Endothelial cell of umbilical vein (primary cell): Measurements from ENCODE around the gene CAPRIN2.
A peak's percentile ranks its signal among the peaks of the same experiment; 100 is the strongest.

Source experiments
- EZH2 ChIP-seq: IDR thresholded peaks from 2 replicates; pipeline ENCODE4 v1.6.1; 2012; ENCODE audit warnings: borderline replicate concordance, low read depth, mild to moderate bottlenecking, moderate library complexity, low read length, inconsistent platforms; ENCODE audit not compliant: severe bottlenecking
- POLR2AphosphoS5 ChIP-seq: IDR thresholded peaks from 2 replicates; pipeline ENCODE4 v1.6.1; 2012; ENCODE audit warnings: low read depth, mild to moderate bottlenecking, control low read depth, low read length, moderate library complexity; ENCODE audit not compliant: insufficient read depth
- TF ChIP-seq, protein P1 (sequence below), 2 donors: IDR thresholded peaks; 1 replicate in 1 of 2; 2 replicates in 1 of 2; pipeline ENCODE4 v1.5.1; 2011; ENCODE audit warnings: low read length in 2 of 2, mild to moderate bottlenecking in 2 of 2, moderate library complexity in 2 of 2, control low read depth in 1 of 2, inconsistent platforms in 1 of 2, low read depth in 1 of 2; ENCODE audit not compliant: insufficient read depth in 1 of 2; ENCODE audit errors: extremely low read depth in 1 of 2

DNA sequence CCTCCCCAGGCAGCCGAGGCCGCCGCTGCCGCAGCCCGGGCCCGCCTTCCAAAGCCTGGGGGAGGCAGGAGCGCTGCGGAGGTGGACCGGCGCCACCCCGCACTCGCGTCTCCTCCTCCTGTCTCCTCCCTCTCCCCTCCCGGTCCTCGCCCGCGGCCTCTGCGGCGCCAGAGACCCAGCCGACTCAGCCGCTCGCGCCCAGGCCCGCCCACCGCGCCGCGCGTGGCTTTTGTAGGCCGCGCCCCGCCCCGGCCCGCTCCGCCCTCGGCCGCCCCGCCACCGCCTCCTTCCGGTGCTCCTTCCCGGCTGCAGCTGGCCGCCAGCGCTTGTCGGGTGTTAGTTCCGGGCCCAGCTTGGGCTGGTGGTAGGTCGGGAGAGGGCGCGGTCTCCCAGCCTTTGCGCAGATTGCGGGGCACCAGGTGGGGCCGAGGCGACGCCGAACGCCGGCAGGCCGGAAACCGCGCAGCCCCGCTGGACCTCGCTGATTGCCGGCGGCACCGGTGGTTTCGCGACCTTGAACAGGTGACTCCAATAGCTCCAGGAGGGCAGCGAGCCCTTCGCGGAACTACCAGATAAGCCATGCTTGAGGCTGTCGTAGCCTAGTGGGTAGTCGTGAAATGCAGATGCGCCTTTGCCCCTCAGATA lies at the start of gene CAPRIN2:
- TF ChIP-seq, protein P1, sequence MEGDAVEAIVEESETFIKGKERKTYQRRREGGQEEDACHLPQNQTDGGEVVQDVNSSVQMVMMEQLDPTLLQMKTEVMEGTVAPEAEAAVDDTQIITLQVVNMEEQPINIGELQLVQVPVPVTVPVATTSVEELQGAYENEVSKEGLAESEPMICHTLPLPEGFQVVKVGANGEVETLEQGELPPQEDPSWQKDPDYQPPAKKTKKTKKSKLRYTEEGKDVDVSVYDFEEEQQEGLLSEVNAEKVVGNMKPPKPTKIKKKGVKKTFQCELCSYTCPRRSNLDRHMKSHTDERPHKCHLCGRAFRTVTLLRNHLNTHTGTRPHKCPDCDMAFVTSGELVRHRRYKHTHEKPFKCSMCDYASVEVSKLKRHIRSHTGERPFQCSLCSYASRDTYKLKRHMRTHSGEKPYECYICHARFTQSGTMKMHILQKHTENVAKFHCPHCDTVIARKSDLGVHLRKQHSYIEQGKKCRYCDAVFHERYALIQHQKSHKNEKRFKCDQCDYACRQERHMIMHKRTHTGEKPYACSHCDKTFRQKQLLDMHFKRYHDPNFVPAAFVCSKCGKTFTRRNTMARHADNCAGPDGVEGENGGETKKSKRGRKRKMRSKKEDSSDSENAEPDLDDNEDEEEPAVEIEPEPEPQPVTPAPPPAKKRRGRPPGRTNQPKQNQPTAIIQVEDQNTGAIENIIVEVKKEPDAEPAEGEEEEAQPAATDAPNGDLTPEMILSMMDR (IDR thresholded peaks at IDR 0.05; ENCODE audit: extremely low read depth in 1 of 2, insufficient read depth in 1 of 2, low read depth in 1 of 2, low read length in 2 of 2), result peak in 1 of 2 donors; percentile 20
- TF ChIP-seq EZH2, result no peak
- peak; percentile 95 for TF ChIP-seq POLR2AphosphoS5
